Activated CD8-positive, alpha-beta memory T cell treated with anti-CD3 and anti-CD28 coated beads for 36 hours (primary cell): Measurements from ENCODE around the gene MTG1. TPM values are rescaled to one million over a fixed set of nuclear protein-coding genes. Genes with fewer than 3 reads are reported as not detected.

Source experiments
- CTCF ChIA-PET: fragments of 350-600 bp; sonication (Branson Sonifier 250); formaldehyde crosslinking; loops from one replicate; lab custom pipeline; 2021; ENCODE audit warnings: antibody characterized with exemption; lab: Charles Lee
- POLR2A ChIA-PET: fragments of 350-600 bp; sonication (Branson Sonifier 250); formaldehyde crosslinking; loops from one replicate; lab custom pipeline; 2021; ENCODE audit warnings: antibody characterized with exemption; lab: Charles Lee
- total RNA-seq, 2 experiments: library from RNA; stranded (reverse); gene quantifications; one replicate each; pipeline ENCODE4 v1.2.3, GENCODE V29; 2021

The MTG1 gene
- total RNA-seq, 2 experiments from 2014 or later, result 54.2 to 54.7 TPM

- CTCF ChIA-PET, result no interaction called here
- POLR2A ChIA-PET, result no interaction called here
These were observed 59.7 kb downstream of the MTG1 start, which contains the start of gene SCART1 for GRCh38 chr10:133453516-133454203. Gene SCART1 (plus strand): TSS chr10:133453945. CDS start chr10:133453998, 53 bp downstream.

GRCh38 chr10:133454204-133454893 is 60.4 kb downstream of the MTG1 start:
- CTCF ChIA-PET, result interaction anchor here (1.0 kb wide), 1 partner anchor 16 kb away, joined by 3 read pairs; no protein-coding TSS in a partner anchor
- POLR2A ChIA-PET, result no interaction called here

- ChIA-PET CTCF (interaction anchor here (1.0 kb wide), 1 partner anchor 17 kb away, joined by 3 read pairs; no protein-coding TSS in a partner anchor), POLR2A (no interaction called here)
These were observed 61.2 kb downstream of the MTG1 start for GRCh38 chr10:133455196-133455595.

- POLR2A ChIA-PET, result no interaction called here
- CTCF ChIA-PET, result no interaction called here
These were observed 61.7 kb downstream of the MTG1 start for GRCh38 chr10:133455611-133456031.

- CTCF ChIA-PET, result interaction anchor here (1.2 kb wide), 1 partner anchor 18 kb away, joined by 3 read pairs; no protein-coding TSS in a partner anchor
- POLR2A ChIA-PET, result no interaction called here
These were observed 62.3 kb downstream of the MTG1 start for GRCh38 chr10:133456041-133456951.

GRCh38 chr10:133457100-133457841 is 63.3 kb downstream of the MTG1 start:
- ChIA-PET CTCF (interaction anchor here (1.2 kb wide), 1 partner anchor 19 kb away, joined by 3 read pairs; no protein-coding TSS in a partner anchor), POLR2A (no interaction called here)

GRCh38 chr10:133458021-133458709 is 64.2 kb downstream of the MTG1 start:
- CTCF ChIA-PET, result no interaction called here
- POLR2A ChIA-PET, result no interaction called here

- CTCF ChIA-PET, result no interaction called here
- POLR2A ChIA-PET, result no interaction called here
These were observed 64.9 kb downstream of the MTG1 start for GRCh38 chr10:133458710-133459453.

- POLR2A ChIA-PET, result no interaction called here
These were observed 65.7 kb downstream of the MTG1 start for GRCh38 chr10:133459454-133460207.

GRCh38 chr10:133460208-133460769 is 66.3 kb downstream of the MTG1 start:
- CTCF ChIA-PET, result no interaction called here
- POLR2A ChIA-PET, result no interaction called here

More at GRCh38 chr10:133459454-133460207, 65.7 kb downstream of the MTG1 start:
- CTCF ChIA-PET, result no interaction called here

GRCh38 chr10:133461027-133461426 is 67.1 kb downstream of the MTG1 start:
- POLR2A ChIA-PET, result no interaction called here

GRCh38 chr10:133461841-133462240 is 67.9 kb downstream of the MTG1 start:
- POLR2A ChIA-PET, result no interaction called here
- CTCF ChIA-PET, result no interaction called here

More at GRCh38 chr10:133461027-133461426, 67.1 kb downstream of the MTG1 start:
- CTCF ChIA-PET, result interaction anchor here (0.6 kb wide), 1 partner anchor 132 kb away, joined by 3 read pairs; no protein-coding TSS in a partner anchor

- POLR2A ChIA-PET, result no interaction called here
- CTCF ChIA-PET, result no interaction called here
These were observed 68.8 kb downstream of the MTG1 start for GRCh38 chr10:133462512-133463305.

GRCh38 chr10:133464582-133465031 is 70.7 kb downstream of the MTG1 start:
- ChIA-PET CTCF (no interaction called here), POLR2A (no interaction called here)

GRCh38 chr10:133465191-133465949 is 71.4 kb downstream of the MTG1 start:
- ChIA-PET POLR2A (no interaction called here), CTCF (no interaction called here)
